GM19455 (cell line): ENCODE data around the gene TNS4.

Experiments
- ATAC-seq: cut with Tn5 transposase; IDR thresholded peaks from one replicate; pipeline ENCODE4 v1.9.1; 2021; ENCODE audit not compliant: unreplicated experiment

The TNS4 gene

DNA sequence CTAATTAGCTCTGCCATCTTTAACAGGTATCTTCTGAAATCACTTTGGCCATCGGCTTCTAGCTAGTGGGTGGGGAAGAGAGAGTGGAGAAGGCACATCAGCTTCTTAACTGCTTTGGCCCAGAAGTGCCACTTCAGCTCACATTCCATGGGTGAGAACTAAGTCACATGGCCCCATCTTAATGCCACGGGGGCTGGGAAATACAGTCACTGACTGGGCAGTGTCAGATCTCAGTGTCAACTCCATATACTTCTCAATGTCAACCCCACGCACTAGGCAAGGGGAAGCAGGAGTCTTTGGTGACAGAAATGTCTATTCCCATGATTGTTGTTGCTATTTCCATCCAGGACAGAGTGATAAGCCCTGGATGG is 34.5 kb upstream of the TNS4 start:
- no peak for ATAC-seq

GRCh38 chr17:40535438-40535837 is 34.0 kb upstream of the TNS4 start:
- no peak for ATAC-seq

DNA sequence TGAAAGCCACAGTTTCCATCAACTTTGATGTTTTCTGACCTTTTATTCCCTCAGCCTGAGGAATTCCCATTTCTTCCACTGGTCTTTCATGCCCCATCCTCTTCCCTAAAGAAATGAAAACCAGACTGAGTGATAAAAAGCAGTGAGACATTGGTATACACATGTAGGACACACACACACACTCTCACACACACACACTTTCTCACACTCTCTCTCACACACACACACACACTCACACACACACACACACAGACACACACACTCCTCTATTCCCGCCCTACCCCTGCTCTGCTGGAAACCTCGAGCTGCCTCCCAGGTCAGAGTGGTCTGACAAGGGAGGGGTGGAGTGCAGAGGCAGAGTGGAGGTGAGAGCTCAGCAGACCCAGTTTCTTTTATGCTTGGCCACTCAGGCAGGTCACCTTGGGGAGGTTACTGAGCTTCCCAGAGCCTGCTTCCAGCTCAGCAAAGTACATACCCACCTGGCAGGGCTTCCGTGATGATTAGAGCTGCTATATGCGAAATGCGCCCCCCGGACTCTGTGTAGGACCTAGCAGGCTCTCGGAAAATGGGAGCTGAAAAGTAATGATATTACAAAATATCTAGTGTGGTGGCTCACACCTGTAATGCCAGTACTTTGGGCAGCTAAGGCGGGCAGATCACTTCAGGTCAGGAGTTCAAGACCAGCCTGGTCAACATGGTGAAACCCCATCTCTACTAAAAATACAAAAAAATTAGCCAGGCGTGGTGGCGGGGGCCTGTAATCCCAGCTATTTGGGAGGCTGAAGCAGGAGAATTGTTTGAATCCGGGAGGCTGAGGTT is 33.2 kb upstream of the TNS4 start:
- ATAC-seq, result no peak

DNA sequence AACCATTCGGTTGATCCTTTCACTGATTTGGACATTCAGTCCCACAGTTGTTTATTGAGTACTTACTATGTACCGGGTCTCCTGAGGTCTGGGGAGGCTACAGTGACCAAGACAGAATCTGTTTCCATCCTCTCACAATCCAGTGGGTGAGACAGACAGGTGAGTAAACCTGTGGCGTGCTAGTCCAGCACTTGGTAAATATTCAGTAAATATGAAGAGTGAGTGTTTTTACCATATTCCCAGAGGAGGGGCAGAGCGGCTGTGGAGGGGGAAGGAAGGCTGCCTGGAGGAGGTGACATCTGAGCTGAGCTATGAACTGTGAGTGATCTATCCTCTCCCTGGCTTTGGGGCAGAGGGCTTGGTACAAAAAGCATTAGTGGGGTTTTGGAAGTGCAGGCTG is 32.5 kb upstream of the TNS4 start:
- no peak for ATAC-seq

GRCh38 chr17:40532520-40533253 is 31.3 kb upstream of the TNS4 start:
- ATAC-seq, result no peak

DNA sequence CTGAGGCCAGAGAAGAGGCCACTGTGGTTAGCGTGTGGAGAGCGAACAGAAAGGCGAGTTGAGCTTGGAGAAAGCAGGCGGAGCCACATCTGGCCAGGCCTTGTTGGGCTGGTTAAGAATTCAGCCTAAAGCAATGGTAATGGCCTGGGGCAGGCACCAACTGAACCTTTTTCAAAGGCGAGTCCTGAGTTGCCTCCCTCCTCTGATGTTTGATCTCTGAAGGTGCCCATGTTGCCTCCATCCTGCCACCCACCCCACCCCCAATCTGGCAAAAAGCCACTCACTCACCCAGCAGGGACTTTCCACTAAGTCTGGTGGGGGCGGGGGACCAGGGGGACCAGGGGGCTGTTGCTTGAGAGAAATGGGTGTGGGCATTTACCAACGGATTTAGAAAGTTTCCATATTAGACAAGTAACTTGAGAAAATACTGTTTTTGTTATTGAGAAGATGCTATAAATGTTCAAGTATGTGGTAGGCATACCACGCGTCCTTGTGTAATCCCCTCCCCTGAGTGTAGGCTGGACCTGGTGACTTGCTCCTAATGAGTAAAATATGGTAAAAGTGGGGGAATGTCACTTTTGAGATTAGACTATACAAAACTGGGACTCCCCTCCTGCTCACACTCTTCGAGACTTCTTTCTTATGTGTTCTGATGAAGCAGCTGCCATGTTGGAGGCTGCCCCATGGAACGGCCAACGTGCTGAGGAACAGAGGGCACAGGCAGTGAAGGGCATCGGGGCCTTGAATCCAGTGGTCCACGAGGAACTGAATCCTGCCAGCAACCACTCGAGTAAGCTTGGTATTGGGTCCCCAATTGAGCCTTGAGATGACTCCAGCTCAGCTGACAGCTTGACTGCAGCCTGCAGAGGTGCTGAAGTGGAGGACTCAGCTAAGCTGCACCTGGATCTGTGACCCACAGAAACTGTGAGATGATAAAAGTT is 29.9 kb upstream of the TNS4 start:
- no peak for ATAC-seq

GRCh38 chr17:40530531-40530994 is 29.1 kb upstream of the TNS4 start:
- ATAC-seq, result no peak

- ATAC-seq, result no peak
These were observed 28.6 kb upstream of the TNS4 start for GRCh38 chr17:40529991-40530390.

DNA sequence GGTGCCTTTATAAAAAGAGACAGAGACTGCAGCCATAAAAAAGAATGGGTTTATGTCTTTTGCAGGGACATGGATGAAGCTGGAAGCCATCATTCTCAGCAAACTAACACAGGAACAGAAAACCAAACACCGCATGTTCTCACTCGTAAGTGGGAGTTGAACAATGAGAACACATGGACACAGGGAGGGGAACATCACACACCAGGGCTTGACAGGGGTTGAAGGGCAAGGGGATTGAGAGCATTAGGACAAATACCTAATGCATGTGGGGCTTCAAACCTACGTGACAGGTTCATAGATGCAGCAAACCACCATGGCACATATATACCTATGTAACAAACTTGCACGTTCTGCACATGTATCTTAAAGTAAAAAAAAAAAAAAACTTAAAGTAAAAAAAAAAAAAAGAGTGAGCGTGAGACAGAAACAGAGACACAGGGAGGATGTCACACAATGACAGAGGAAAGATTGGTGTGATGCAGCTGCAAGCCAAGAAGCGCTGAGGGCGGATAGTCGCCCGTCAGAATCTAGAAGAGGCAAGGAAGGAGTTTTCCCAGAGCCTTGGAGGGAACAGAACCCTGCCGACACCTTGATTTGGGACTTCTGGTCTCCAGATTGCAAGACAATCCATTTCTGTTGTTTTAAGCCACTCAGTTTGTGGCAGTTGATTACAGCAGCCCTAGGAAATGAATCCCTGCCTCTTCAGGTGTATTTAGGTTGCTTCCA is 27.4 kb upstream of the TNS4 start:
- no peak for ATAC-seq

GRCh38 chr17:40526668-40527067 is 25.2 kb upstream of the TNS4 start:
- ATAC-seq, result no peak

DNA sequence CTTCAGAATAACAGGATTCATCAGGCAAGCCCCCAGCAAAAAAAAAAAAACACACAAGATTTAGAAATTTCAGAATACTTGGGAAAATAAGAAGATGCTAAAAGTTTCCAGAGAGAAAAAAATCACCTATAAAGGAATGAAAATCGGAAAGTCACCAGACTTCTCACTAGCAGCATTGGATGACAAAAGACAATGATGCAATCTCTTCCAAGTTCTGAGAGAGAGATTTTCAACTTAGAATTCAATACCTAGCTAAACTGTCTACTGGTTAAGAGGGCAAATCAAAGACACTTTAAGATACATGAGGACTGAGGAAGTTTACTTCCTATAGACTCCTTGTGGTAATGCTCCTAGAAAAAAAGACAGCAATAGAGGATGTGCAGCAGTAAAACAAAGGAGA is 23.9 kb upstream of the TNS4 start:
- no peak for ATAC-seq

- no peak for ATAC-seq
These were observed 23.0 kb upstream of the TNS4 start for GRCh38 chr17:40524243-40524965.

DNA sequence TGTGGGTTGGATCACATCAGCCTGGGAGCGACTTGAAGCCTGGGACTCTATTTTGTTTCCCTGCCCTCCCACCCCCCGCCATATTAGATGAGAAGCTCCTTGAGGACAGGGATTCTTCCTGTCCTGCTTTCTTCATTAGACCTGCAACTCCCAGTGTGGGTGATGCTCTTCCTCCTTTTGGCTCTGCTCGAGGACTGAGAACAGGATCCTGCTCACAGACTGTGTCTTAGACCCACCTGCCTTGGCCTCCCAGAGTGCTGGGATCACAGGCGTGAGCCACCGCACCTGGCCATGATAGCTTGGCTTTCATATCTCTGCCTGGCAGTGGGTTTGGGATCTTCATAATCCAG is 21.5 kb upstream of the TNS4 start:
- no peak for ATAC-seq

GRCh38 chr17:40522250-40522960 is 21.0 kb upstream of the TNS4 start:
- no peak for ATAC-seq

GRCh38 chr17:40520991-40521453 is 19.6 kb upstream of the TNS4 start:
- ATAC-seq, result no peak

- ATAC-seq, result no peak
These were observed 17.8 kb upstream of the TNS4 start for GRCh38 chr17:40519089-40519775.

DNA sequence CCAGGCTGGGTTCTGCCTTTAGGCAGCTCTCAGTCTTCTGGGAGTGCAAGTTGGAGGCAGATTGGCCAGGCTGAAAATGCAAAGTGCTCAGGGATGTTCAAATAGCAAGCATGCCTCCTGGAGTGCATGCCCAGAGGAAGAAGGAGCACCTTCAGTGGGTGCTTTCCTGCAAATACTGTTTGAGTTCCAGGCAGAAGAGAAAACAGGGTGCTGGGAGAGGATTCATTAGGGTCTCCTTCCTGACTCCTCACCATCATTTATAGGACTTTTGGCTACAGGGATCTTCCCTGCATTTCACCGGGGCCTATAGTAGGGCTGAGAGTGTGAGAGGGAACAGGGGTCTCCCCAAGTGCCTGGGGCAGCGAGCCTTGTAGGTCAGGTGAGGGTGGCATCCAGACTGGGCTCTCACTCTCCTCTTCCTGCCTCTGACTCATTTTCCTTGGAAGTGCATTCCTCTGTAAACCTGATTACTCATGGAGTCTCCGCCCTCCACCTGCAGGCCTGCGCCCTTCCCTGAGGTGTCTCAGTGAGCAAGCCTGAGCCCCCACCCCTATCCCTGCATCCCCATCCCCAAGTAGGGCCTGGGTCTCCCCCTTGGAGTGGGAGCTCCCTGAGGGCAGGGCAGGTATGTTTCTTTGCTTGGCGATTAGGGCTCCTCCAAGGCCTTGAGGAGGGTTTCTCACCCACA is 17.1 kb upstream of the TNS4 start:
- no peak for ATAC-seq

DNA sequence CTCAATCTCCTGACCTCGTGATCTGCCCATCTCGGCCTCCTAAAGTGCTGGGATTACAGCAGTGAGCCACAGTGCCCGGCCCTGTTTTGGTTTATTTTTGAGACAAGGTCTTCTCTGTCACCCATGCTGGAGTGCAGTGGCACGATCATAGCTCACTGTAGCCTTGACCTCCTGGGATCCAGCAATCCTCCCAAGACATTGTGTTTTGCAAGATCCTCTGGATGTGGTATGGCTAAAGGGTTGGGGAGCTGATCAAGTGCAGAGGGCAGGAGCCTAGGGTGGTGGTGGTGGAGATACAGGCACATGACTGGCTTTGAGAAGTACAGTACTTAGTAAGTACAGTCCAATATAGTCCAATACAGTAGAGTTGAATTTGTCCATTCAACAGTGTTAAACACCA is 16.6 kb upstream of the TNS4 start:
- no peak for ATAC-seq
